D721Med (cell line): ENCODE measurements around the gene CLDN1.

Experiments
- DNase-seq: peaks from one replicate; pipeline ENCODE4 v3.0.0; 2011; ENCODE audit warnings: low spot score; ENCODE audit not compliant: insufficient read length
- FAIRE-seq: peaks from 2 replicates; lab custom pipeline; 2011; peaks lifted over from hg19 to GRCh38; lab: Jason Lieb, UNC
- CTCF ChIP-seq: IDR thresholded peaks from 2 replicates; pipeline ENCODE4 v1.5.1; 2012; ENCODE audit warnings: mild to moderate bottlenecking, control low read depth; ENCODE audit not compliant: insufficient read depth; ENCODE audit errors: missing control alignments

Gene CLDN1

GRCh38 chr3:190346541-190346940 lies 24.3 kb upstream of the CLDN1 start:
- no peak for TF ChIP-seq CTCF
- FAIRE-seq, result no peak
- DNase-seq, result no peak

- FAIRE-seq, result no peak
- no peak for TF ChIP-seq CTCF
- DNase-seq, result no peak
Observed at GRCh38 chr3:190345878-190346277, 23.6 kb upstream of the CLDN1 start.

- TF ChIP-seq CTCF, result no peak
- DNase-seq, result no peak
- FAIRE-seq, result no peak
Observed at GRCh38 chr3:190345027-190345821, 23.0 kb upstream of the CLDN1 start.

- no peak for FAIRE-seq
- DNase-seq, result no peak
Observed at GRCh38 chr3:190340071-190340470, 17.8 kb upstream of the CLDN1 start.

GRCh38 chr3:190339130-190339529 lies 16.9 kb upstream of the CLDN1 start:
- FAIRE-seq (no peak), DNase-seq (no peak)
- no peak for TF ChIP-seq CTCF

More at GRCh38 chr3:190340071-190340470, 17.8 kb upstream of the CLDN1 start:
- TF ChIP-seq CTCF, result no peak

GRCh38 chr3:190338717-190339116 lies 16.5 kb upstream of the CLDN1 start:
- TF ChIP-seq CTCF, result no peak
- FAIRE-seq (no peak), DNase-seq (no peak)

- no peak for FAIRE-seq
- no peak for TF ChIP-seq CTCF
- no peak for DNase-seq
Observed at GRCh38 chr3:190337301-190337700, 15.1 kb upstream of the CLDN1 start.
